ENCODE data around the gene OR2T27.
"Not testable (repeated sequence)": the region's sequence is repeated elsewhere in the genome, so short reads cannot be mapped to it uniquely, and the experiment has no call there.

OR2T27 gene

GRCh38 chr1:248639652-248640051, 15.7 kb downstream of the OR2T27 start:
- DNase-seq = not testable (repeated sequence)

GRCh38 chr1:248636612-248637011, 18.7 kb downstream of the OR2T27 start:
- DNase-seq = not testable (repeated sequence)

- DNase-seq = not testable (repeated sequence)
These were observed 20.3 kb downstream of the OR2T27 start, which contains the start of gene OR2T11 for GRCh38 chr1:248634991-248635390. OR2T11 (minus strand) TSS chr1:248635091; CDS start chr1:248627128, 7,963 bp downstream.

GRCh38 chr1:248631354-248632008, 23.8 kb downstream of the OR2T27 start:
- no peak for DNase-seq

GRCh38 chr1:248630551-248630950, 24.8 kb downstream of the OR2T27 start:
- no peak for DNase-seq

- DNase-seq = no peak
These were observed 27.1 kb downstream of the OR2T27 start for GRCh38 chr1:248627971-248628844.

GRCh38 chr1:248625971-248626370, 29.4 kb downstream of the OR2T27 start:
- no peak for DNase-seq

GRCh38 chr1:248625166-248625565, 30.2 kb downstream of the OR2T27 start:
- DNase-seq = no peak

GRCh38 chr1:248622570-248623001, 32.7 kb downstream of the OR2T27 start:
- DNase-seq = peak; percentile 3

- no peak for DNase-seq
These were observed 33.6 kb downstream of the OR2T27 start for GRCh38 chr1:248621770-248622169.

GRCh38 chr1:248618878-248619277, 36.5 kb downstream of the OR2T27 start:
- peak; percentile 3 for DNase-seq

- DNase-seq = no peak
These were observed 37.2 kb downstream of the OR2T27 start for GRCh38 chr1:248618119-248618518.

GRCh38 chr1:248613742-248614141, 41.6 kb downstream of the OR2T27 start:
- no peak for DNase-seq

GRCh38 chr1:248611883-248612414, 43.4 kb downstream of the OR2T27 start:
- DNase-seq = no peak

- DNase-seq = no peak
These were observed 45.0 kb downstream of the OR2T27 start for GRCh38 chr1:248610301-248610700.
